GM21825 (cell line): Measurements from ENCODE around the gene TRABD2A.
"Not testable (repeated sequence)": the region's sequence is repeated elsewhere in the genome, so short reads cannot be mapped to it uniquely, and the experiment has no call there.

Experiments used
- ATAC-seq: cut with Tn5 transposase; IDR thresholded peaks from one replicate; pipeline ENCODE4 v1.9.1; 2021; ENCODE audit warnings: mild to moderate bottlenecking, moderate library complexity; ENCODE audit not compliant: unreplicated experiment

The TRABD2A gene

GRCh38 chr2:84882414-84882738, 1.5 kb upstream of the TRABD2A start:
- ATAC-seq = no peak

- ATAC-seq = peak; percentile 39
Observed at GRCh38 chr2:84881581-84882413, 913 bp upstream of the TRABD2A start.

GRCh38 chr2:84880395-84880644, 564 bp downstream of the TRABD2A start:
- no peak for ATAC-seq

- peak; percentile 67 for ATAC-seq
Observed at GRCh38 chr2:84879584-84880394, 1.1 kb downstream of the TRABD2A start.

- no peak for ATAC-seq
Observed at GRCh38 chr2:84878896-84879583, 1.8 kb downstream of the TRABD2A start.

- ATAC-seq = no peak
Observed at GRCh38 chr2:84878459-84878858, 2.4 kb downstream of the TRABD2A start.

GRCh38 chr2:84876369-84876768, 4.5 kb downstream of the TRABD2A start:
- ATAC-seq = no peak

- not testable (repeated sequence) for ATAC-seq
Observed at GRCh38 chr2:84875619-84876018, 5.3 kb downstream of the TRABD2A start.

GRCh38 chr2:84875213-84875560, 5.7 kb downstream of the TRABD2A start:
- ATAC-seq = no peak

- ATAC-seq = no peak
Observed at GRCh38 chr2:84874381-84875212, 6.3 kb downstream of the TRABD2A start.

GRCh38 chr2:84873350-84873749, 7.5 kb downstream of the TRABD2A start:
- no peak for ATAC-seq

GRCh38 chr2:84872691-84873090, 8.2 kb downstream of the TRABD2A start:
- not testable (repeated sequence) for ATAC-seq

- no peak for ATAC-seq
Observed at GRCh38 chr2:84870306-84870705, 10.6 kb downstream of the TRABD2A start.

- not testable (repeated sequence) for ATAC-seq
Observed at GRCh38 chr2:84868327-84868726, 12.6 kb downstream of the TRABD2A start.

- no peak for ATAC-seq
Observed at GRCh38 chr2:84866122-84866521, 14.8 kb downstream of the TRABD2A start.

GRCh38 chr2:84865181-84865783, 15.6 kb downstream of the TRABD2A start:
- no peak for ATAC-seq

- ATAC-seq = no peak
Observed at GRCh38 chr2:84862006-84862405, 18.9 kb downstream of the TRABD2A start.

- ATAC-seq = no peak
Observed at GRCh38 chr2:84861539-84861938, 19.3 kb downstream of the TRABD2A start.

- no peak for ATAC-seq
Observed at GRCh38 chr2:84858937-84859336, 21.9 kb downstream of the TRABD2A start.

GRCh38 chr2:84858123-84858522, 22.8 kb downstream of the TRABD2A start:
- no peak for ATAC-seq

GRCh38 chr2:84857566-84857965, 23.3 kb downstream of the TRABD2A start:
- no peak for ATAC-seq
